Cardiac fibroblast (primary cell): Measurements from ENCODE around the gene CHST8.

Source experiments
- DNase-seq, 2 donors: peaks; one replicate each; pipeline versions ENCODE4 v3.0.0 to v3.0.0-alpha.2; 2010; ENCODE audit warnings: low read depth in 2 of 2
- H3K4me3 ChIP-seq, 2 donors: replicated peaks in 1 of 2; 1 replicate in 1 of 2; 2 replicates in 1 of 2; pipeline ENCODE4 v1.5.1; 2011; ENCODE audit warnings: low read depth in 2 of 2, low read length in 2 of 2, mild to moderate bottlenecking in 2 of 2, moderate library complexity in 1 of 2
- CTCF ChIP-seq: IDR thresholded peaks from one replicate; pipeline ENCODE4 v1.5.1; 2011; ENCODE audit warnings: low read depth, mild to moderate bottlenecking, low read length, inconsistent platforms

CHST8 gene

GRCh38 chr19:33677745-33678426, 56.1 kb downstream of the CHST8 start:
- DNase-seq, result no peak
- H3K4me3 ChIP-seq, result no peak overlapping the region
- no peak for TF ChIP-seq CTCF

GRCh38 chr19:33678796-33679585, 57.2 kb downstream of the CHST8 start:
- TF ChIP-seq CTCF, result no peak
- no peak for DNase-seq
- H3K4me3 ChIP-seq, result no peak overlapping the region

- DNase-seq, result no peak
- H3K4me3 ChIP-seq, result no peak overlapping the region
- TF ChIP-seq CTCF, result no peak
These were observed 57.9 kb downstream of the CHST8 start for GRCh38 chr19:33679696-33680095.

- DNase-seq, result no peak
- no peak for TF ChIP-seq CTCF
- no peak overlapping the region for H3K4me3 ChIP-seq
These were observed 59.4 kb downstream of the CHST8 start for GRCh38 chr19:33681081-33681680.

- DNase-seq, result peak; percentile 22 to 31
- TF ChIP-seq CTCF, result no peak
- H3K4me3 ChIP-seq, result no peak overlapping the region
These were observed 62.3 kb downstream of the CHST8 start for GRCh38 chr19:33683881-33684537.

- no peak for TF ChIP-seq CTCF
- no peak overlapping the region for H3K4me3 ChIP-seq
- peak in 1 of 2 donors; percentile 0 for DNase-seq
These were observed 62.9 kb downstream of the CHST8 start for GRCh38 chr19:33684538-33685232.
